SKM-1 treated with dmso at 0.1 percent for 144 hours (cell line): ENCODE data around the gene FEV.
A peak's percentile ranks its signal among the peaks of the same experiment; 100 is the strongest.

Experiments
- DNase-seq: peaks from one replicate; lab custom pipeline; 2025; ENCODE audit not compliant: unreplicated experiment; lab: John Stamatoyannopoulos, UW

FEV gene

GRCh38 chr2:218985021-218985324 lies at the start of gene FEV:
TSS of gene FEV (minus strand) at chr2:218985184. CDS start at chr2:218985075, 109 bp downstream.
- no peak for DNase-seq

- no peak for DNase-seq
Measured at GRCh38 chr2:219032051-219032745, 47.2 kb upstream of the FEV start.

- no peak for DNase-seq
Measured at GRCh38 chr2:219031005-219031738, 46.2 kb upstream of the FEV start.

- no peak for DNase-seq
Measured at GRCh38 chr2:219030177-219030940, 45.4 kb upstream of the FEV start.

GRCh38 chr2:219029829-219030165 lies 44.8 kb upstream of the FEV start:
- DNase-seq: peak; percentile 58

- DNase-seq: no peak
Measured at GRCh38 chr2:219028996-219029828, 44.2 kb upstream of the FEV start.

- DNase-seq: no peak
Measured at GRCh38 chr2:219028141-219028540, 43.2 kb upstream of the FEV start.

GRCh38 chr2:219027511-219028055 lies 42.6 kb upstream of the FEV start:
- DNase-seq: no peak

GRCh38 chr2:219026946-219027345 lies 42.0 kb upstream of the FEV start:
- no peak for DNase-seq

GRCh38 chr2:219025637-219026585 lies 40.9 kb upstream of the FEV start:
- no peak for DNase-seq

- DNase-seq: no peak
Measured at GRCh38 chr2:219024059-219024458, 39.1 kb upstream of the FEV start.

- no peak for DNase-seq
Measured at GRCh38 chr2:219023045-219023605, 38.1 kb upstream of the FEV start.

- no peak for DNase-seq
Measured at GRCh38 chr2:219022616-219023015, 37.6 kb upstream of the FEV start.

GRCh38 chr2:219022041-219022440 lies 37.1 kb upstream of the FEV start:
- no peak for DNase-seq

- DNase-seq: no peak
Measured at GRCh38 chr2:219021591-219021990, 36.6 kb upstream of the FEV start.

- no peak for DNase-seq
Measured at GRCh38 chr2:219020604-219021365, 35.8 kb upstream of the FEV start.

- DNase-seq: no peak
Measured at GRCh38 chr2:219019436-219019835, 34.5 kb upstream of the FEV start.

GRCh38 chr2:219018726-219019125 lies 33.7 kb upstream of the FEV start:
- no peak for DNase-seq

- no peak for DNase-seq
Measured at GRCh38 chr2:219018286-219018685, 33.3 kb upstream of the FEV start.
